ACHN (cell line): Measurements from ENCODE around the gene BCL11B.
A peak's percentile ranks its signal among the peaks of the same experiment; 100 is the strongest.

Experiments used
- DNase-seq: peaks from one replicate; pipeline ENCODE4 v3.0.0-alpha.2; 2015
- in situ Hi-C: cut with HindIII; loops from 2 replicates; pipeline ENCODE4 v1.10.0; 2017; ENCODE audit warnings: low sequenced_read_pairs, low pct_ligation_motif_present, low pct_unique_long_range_greater_than_20kb

Gene BCL11B

GRCh38 chr14:99289394-99290189 is 17.6 kb upstream of the BCL11B start:
- in situ Hi-C loops = no loop called here
- DNase-seq = no peak

GRCh38 chr14:99288948-99289347 is 17.0 kb upstream of the BCL11B start:
- DNase-seq = no peak
- in situ Hi-C loops = no loop called here

- no peak for DNase-seq
- in situ Hi-C loops = no loop called here
Observed at GRCh38 chr14:99287269-99287942, 15.4 kb upstream of the BCL11B start.

- DNase-seq = no peak
- in situ Hi-C loops = no loop called here
Observed at GRCh38 chr14:99286761-99287160, 14.8 kb upstream of the BCL11B start.

- DNase-seq = no peak
Observed at GRCh38 chr14:99284254-99285004, 12.4 kb upstream of the BCL11B start.

GRCh38 chr14:99282261-99283050 is 10.5 kb upstream of the BCL11B start:
- in situ Hi-C loops = no loop called here
- no peak for DNase-seq

More at GRCh38 chr14:99284254-99285004, 12.4 kb upstream of the BCL11B start:
- in situ Hi-C loops = no loop called here

GRCh38 chr14:99281396-99281795 is 9.4 kb upstream of the BCL11B start:
- in situ Hi-C loops = no loop called here
- DNase-seq = no peak

GRCh38 chr14:99280852-99281251 is 8.9 kb upstream of the BCL11B start:
- no peak for DNase-seq
- in situ Hi-C loops = no loop called here

- no peak for DNase-seq
- in situ Hi-C loops = no loop called here
Observed at GRCh38 chr14:99280066-99280731, 8.2 kb upstream of the BCL11B start.

GRCh38 chr14:99278836-99279235 is 6.8 kb upstream of the BCL11B start:
- in situ Hi-C loops = no loop called here
- no peak for DNase-seq

GRCh38 chr14:99277530-99277929 is 5.5 kb upstream of the BCL11B start:
- in situ Hi-C loops = no loop called here

GRCh38 chr14:99276482-99276881 is 4.5 kb upstream of the BCL11B start:
- in situ Hi-C loops = no loop called here
- DNase-seq = no peak

More at GRCh38 chr14:99277530-99277929, 5.5 kb upstream of the BCL11B start:
- DNase-seq = no peak

- no peak for DNase-seq
- in situ Hi-C loops = no loop called here
Observed at GRCh38 chr14:99275222-99275584, 3.2 kb upstream of the BCL11B start.

GRCh38 chr14:99274346-99275221 is 2.6 kb upstream of the BCL11B start:
- in situ Hi-C loops = no loop called here
- DNase-seq = peak; percentile 73

- in situ Hi-C loops = no loop called here
- DNase-seq = no peak
Observed at GRCh38 chr14:99273766-99274345, 1.9 kb upstream of the BCL11B start.

- in situ Hi-C loops = no loop called here
- no peak for DNase-seq
Observed at GRCh38 chr14:99272899-99273765, 1.1 kb upstream of the BCL11B start.
